GM10847 (cell line): ENCODE data around the gene KCNAB1.

Experiments
- POLR2A ChIP-seq: IDR thresholded peaks from 2 replicates; pipeline ENCODE4 v1.6.1; 2011; ENCODE audit not compliant: insufficient read length; ENCODE audit errors: extremely low read depth

The KCNAB1 gene

DNA sequence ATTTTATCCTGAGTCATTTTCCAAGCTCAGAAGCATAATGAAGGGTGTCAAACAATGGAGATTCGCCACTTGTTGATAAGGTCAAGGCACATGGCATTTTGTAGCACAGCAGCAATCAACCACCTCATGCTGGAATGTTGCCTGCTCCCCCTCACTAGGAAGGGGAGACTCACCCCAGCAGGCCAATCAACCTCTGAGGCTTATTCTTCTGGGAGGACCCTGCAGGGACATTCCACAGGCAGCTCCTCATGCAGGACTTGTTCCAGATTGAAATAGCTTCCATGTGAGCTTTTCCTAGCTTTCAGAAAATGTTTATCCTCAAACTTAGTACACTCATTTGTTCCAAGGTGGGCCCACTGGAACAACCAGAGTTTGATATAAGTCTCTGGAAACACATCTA, 356.9 kb downstream of the KCNAB1 start:
- no peak for TF ChIP-seq POLR2A

DNA sequence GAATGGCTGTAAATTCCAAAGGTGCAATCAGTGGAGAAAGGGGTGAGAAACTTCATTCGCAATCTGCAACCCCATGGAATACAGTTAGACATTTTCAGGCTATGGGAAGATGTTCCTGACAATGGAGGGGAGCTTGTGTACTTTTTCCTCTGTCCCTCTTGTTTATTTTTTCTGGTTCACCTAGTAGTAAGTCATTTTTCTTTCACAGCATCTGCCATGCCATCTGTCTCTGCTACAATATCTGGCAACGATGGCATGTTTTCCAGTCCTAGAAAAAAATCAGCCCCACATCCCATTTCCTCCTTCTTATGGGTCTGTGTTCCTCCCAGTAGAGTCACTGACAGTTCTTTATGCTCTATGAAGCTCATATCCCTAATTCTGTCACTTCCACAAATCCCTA, 358.5 kb downstream of the KCNAB1 start:
- no peak for TF ChIP-seq POLR2A

DNA sequence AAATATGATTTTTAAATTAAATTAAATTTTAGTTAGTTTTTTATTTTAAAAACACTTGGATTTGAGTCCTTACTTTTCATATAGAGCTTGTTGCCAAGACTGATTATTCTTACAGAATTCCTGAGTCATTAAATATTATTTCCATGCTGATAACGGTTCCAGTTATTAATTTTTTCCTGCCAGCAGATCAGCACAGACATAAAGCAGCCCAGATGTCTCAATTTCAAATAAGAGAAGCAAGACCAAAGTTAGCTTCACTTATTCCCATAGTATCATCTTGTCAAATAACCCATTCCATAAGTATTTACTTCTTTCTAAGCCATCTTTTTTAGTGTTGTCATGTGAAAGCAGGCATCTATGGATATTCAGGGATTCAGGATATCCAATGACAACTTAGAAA, 359.2 kb downstream of the KCNAB1 start:
- TF ChIP-seq POLR2A = no peak

DNA sequence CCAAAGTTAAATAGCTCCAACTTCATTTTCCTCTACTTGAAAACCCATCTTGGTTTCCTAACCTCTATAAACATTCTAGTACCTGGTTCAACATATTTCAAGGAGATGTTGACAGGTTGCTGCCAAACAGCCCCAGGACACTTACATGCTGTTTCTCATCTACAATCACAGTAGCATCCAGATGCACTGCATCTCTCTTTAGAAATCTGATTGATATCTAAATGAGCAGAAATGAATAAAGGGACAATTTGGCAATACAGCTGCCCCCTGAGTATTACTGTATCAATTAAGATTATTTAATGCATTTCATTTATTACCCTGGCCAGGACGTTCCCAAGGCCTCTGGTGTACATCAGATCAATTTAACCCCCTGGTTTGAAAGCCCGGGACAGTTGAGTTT, 360.6 kb downstream of the KCNAB1 start:
- TF ChIP-seq POLR2A = no peak

DNA sequence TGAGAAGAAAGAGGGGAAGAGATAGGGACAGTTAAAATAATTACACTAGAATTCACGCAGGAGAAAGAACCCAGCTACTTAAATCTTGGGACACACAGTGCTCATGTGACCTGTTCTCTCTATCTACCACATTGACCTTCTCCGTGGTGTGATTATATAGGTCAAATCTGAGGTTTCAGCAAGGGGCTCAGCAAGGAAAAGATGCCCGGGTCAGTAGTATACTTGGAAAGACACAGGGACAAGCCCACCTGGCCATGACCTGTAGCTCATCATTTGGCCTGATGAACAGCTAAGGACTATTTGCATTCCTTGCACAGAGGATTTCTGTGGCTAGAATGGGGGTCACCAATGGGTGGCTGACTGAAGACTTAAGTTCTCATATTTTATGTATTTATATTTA, 362.6 kb downstream of the KCNAB1 start:
- no peak for TF ChIP-seq POLR2A

DNA sequence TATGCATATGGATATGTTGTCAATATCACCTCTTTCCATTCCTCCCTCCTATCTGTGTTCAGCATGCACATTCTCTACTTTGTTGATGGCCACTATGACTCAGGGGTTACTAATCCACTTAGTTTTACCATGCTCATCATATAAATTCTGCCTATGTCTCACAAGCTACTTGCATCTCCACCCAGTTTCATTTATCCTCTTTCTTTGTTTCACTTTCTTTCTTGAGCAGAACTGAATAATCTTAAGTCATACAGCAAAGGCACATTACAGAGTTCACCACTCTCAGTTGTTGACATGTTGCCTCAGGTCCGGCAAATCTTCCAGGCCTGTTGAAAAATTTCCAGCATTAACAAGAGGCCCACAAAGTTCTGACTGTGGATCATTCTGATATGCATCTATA, 363.0 kb downstream of the KCNAB1 start:
- no peak for TF ChIP-seq POLR2A

DNA sequence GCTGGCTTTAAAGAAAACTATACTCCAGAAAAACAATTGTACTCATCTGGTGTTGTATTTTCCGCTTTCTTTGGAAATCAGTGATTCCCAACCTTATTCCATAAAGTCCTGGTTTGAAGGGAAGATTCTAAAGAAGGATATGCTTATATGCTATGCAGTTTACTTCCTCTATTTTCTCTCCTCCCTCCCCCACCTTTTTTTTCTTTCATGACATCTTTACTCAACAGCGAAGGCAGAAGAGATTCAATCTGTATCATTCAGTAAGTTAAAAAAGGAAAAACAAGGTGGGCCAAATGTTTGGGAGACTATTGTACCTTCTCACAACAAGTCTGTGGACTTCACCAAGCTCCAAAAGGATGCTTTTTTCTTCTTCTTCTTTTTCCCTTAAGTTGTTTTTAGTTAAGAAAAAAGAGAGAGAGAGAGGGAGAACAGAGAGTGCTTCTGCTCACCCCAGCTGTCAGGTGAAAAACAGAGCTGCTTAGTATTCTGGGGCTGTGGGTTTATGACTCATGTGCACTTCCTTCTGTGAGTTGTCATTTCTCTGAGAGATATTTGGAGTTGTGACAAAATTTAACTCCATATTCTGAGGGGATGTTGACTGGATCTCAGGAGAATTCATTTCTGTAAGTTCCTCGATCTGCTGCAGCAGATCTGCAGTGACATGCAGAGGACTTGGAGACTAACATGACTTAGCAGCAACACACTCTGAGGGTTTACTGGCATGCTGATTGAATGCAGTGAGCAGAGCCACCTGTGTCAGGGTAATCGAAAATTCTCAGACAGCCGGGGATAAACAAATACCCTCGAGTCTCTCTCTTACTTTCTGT, 363.8 kb downstream of the KCNAB1 start:
- TF ChIP-seq POLR2A = no peak

DNA sequence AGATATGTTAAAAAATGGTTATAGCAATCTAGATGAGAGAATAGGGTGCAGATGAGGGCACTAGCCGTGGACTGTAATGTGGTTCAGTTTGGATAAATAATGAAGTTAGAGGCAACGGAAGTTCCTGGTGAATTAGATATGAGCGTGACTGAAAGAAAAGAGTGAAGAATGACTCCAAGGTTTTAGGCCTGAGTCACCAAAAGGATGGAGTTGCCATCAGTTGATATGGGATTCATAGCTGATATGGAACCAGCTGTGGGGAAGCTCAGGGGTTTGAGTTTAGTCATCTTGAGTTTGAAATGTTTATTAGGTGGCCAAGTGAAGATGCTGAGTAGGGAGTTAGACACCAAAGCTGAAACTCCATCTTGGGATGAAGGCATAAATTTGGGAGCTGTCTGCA, 368.4 kb downstream of the KCNAB1 start:
- TF ChIP-seq POLR2A = no peak

DNA sequence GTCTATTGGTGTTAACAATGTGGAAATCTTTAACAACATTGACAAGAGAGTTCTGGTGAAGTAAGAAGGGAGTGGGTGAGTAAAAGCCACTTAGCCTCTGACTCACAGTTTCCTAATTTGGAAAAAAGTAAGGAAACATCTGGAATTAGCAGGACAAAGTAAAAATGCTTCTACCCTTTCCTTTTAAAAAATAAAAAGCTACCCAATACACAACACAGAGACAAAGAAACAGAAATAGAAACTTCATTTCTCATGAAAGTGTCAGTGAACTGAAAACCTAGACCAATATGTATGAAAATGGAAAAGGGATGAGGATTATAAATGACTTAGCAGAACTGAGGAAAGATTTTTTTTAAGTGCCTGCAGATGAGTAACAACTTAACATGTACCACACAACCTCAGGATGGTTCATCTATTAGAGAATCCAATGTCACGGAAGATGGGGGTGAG, 369.1 kb downstream of the KCNAB1 start:
- TF ChIP-seq POLR2A = no peak

DNA sequence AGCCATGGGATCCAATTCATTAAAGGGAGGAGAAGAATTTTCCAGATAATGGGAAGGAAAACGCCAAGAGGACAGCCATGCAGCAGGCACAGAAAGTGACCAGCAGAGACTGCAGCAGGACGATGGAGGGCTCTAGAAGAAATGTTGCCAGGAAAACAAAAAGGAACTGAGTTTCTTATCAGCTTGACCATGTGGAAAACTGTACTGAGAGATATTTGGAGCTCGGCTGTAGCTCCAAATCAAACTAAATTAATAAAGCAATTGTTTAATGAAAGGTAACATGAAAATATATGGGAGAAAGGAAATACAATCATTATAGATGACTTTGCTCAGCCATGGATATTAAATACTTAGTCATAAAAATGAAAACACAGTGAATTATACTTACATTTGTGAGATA, 370.8 kb downstream of the KCNAB1 start:
- no peak for TF ChIP-seq POLR2A

DNA sequence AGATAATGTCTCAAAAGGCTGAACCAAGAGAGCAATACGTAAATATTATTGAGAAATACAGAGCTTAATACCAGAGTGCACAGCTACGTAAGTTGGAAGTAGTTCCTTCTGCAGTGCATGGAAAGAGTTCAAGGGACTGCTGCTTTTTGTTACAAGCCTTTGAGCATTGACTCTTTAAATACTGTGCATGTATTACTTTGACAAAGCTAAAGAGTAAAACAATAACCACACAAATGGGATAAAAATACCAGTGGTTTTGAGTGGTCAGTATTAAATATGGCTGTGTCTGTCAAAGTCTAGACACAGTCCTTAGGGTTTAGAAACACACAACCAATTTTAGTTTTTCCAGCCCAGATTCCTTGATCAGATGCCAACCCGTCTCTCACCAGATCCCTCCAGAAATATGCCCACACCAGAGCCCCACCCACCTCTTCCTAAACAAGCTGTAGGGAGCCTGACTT, 372.5 kb downstream of the KCNAB1 start:
- no peak for TF ChIP-seq POLR2A

DNA sequence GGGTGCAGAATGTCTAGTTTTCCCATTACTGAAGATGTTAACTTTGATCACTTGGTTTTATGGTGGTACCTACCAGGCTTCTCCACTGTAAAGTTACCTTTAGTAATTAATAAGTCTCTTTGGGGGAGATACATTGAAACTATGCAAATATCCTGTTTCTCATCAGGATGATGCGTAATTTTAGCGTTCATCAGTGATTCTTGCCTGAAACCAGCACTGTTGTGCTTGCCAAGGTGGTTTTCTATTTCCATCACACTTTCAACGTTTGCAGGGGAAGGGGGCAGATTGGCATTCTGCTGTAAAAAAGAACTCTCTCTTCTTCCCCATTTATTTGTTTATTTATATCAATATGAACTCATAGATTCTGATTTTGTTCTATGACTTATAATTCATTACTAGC, 373.5 kb downstream of the KCNAB1 start:
- no peak for TF ChIP-seq POLR2A

DNA sequence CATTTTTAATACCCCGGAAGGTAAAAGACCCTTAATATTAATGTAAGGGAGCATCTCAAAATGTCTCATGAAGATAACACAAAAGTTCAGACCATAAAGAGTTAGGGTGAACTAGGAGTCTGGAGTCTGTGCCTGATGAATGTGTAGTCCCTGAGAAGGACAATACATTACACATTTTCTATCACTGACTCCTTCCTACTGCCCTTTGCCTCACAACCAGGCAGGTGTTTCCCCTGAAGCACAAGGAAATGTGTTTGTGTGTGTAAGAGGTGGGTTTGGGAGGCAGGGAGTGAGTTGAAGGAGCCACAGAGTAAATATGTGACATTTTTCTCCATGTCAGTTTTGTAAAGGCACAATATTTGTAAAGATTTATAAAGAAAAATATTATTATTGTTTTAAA, 375.4 kb downstream of the KCNAB1 start:
- TF ChIP-seq POLR2A = no peak

DNA sequence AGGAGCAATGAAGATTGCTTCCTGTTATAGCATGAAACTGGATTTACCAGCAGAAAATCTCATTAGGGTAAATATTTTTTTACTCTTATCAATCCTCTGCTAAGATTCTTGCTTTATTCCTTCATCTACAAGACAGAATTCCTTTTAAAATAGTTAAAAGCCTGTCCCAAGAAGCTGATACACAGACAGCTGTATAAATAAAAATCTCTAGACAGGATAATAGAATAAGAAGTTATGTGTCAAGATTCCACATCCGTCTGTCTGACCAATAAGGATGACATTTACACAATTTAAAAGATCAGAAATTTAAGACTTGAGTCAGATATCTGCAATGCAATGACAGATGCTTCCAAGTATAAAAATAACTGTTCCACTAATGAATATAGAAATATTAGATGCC, 376.9 kb downstream of the KCNAB1 start:
- TF ChIP-seq POLR2A = no peak

DNA sequence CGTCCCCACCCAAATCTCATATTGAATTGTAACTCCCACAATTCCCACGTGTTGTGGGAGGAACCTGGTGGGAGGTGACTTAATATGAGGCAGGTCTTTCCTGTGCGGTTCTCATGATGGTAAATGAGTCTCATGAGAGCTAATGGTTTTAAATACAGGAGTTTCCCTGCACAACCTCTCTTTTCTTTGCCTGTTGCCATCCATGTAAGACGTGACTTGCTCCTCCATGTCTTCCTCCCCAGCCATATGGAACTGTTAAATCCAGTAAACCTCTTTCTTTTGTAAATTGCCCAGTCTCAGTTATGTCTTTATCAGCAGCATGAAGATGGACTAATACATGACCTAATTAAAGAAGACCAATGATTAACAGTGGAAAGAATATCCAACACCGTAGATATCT, 377.9 kb downstream of the KCNAB1 start:
- no peak for TF ChIP-seq POLR2A

DNA sequence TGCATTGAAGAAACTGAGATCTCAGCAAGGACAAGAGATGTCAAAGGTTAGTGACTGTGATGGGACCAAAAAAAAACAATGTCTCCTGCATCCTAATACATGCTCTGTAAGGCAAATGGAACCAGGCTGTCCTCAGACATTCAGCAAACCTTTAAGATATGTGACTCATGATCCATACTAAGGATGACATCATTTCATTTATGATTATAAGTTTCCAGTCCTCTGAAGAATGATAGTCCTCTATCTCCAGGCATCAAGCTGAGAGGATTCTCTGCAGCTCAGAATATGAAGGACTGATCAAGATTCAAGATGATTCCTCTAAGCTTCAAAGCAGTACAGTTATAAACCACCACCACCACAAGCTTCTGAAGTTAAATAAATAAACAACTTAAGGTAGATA, 386.9 kb downstream of the KCNAB1 start:
- TF ChIP-seq POLR2A = no peak
